ENCODE data around the gene OR5AK2.
"Not testable (repeated sequence)": the region's sequence is repeated elsewhere in the genome, so short reads cannot be mapped to it uniquely, and the experiment has no call there.

The OR5AK2 gene, protein sequence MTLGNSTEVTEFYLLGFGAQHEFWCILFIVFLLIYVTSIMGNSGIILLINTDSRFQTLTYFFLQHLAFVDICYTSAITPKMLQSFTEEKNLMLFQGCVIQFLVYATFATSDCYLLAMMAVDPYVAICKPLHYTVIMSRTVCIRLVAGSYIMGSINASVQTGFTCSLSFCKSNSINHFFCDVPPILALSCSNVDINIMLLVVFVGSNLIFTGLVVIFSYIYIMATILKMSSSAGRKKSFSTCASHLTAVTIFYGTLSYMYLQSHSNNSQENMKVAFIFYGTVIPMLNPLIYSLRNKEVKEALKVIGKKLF

DNA sequence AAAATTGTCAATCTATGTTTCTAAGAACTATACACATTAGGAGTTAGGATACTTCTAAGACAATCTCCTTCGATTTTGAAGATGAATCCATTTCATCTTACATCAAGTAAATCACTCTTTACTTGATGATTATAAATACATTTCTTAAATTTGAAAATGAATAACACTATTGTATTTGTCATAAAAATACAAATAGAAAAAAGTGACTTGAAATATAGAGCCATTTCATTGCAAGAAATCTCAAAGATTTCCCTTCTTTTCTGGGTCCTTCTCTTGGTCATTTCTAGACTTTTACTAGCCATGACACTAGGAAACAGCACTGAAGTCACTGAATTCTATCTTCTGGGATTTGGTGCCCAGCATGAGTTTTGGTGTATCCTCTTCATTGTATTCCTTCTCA, at the start of gene OR5AK2:
TSS of gene OR5AK2 (plus strand) at position 301 of the 400 bp plus-strand sequence. CDS start at position 301, 0 bp downstream.
- no CpG with 5 or more reads among the region's 1 CpG for WGBS (ENCODE audit: insufficient coverage, insufficient read length)
- no peak within 1 kb of the TSS for H3K4me3 ChIP-seq (ENCODE audit: low read length)
- no peaks in the 10 kb centered on the region for H3K27me3 ChIP-seq (ENCODE audit: control insufficient read depth, insufficient read depth, low read length)
- no peak for DNase-seq (ENCODE audit: low read depth, low spot score)
- no peak within 1 kb of the TSS for H3K27ac ChIP-seq (ENCODE audit: low read length)
- H3K4me1 ChIP-seq (ENCODE audit: control insufficient read depth, insufficient read depth, low read length): no peaks in the 10 kb centered on the region
- no peaks in the 10 kb centered on the region for H3K36me3 ChIP-seq (ENCODE audit: control insufficient read depth, insufficient read depth, low read length)
- H3K9me3 ChIP-seq (ENCODE audit: control insufficient read depth, insufficient read depth, low read length): no peaks in the 10 kb centered on the region

DNA sequence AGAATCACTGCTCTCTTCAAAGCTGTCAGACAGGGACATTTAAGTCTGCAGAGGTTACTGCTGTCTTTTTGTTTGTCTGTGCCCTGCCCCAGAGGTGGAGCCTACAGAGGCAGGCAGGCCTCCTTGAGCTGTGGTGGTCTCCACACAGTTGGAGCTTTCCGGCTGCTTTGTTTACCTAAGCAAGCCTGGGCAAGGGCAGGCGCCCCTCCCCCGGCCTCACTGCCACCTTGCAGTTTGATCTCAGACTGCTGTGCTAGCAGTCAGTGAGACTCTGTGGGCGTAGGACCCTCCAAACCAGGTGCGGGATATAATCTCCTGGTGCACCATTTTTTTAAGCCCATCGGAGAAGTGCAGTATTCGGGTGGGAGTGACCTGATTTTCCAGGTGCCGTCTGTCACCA, 43.2 kb upstream of the OR5AK2 start:
- not testable (repeated sequence) for H3K27ac ChIP-seq (ENCODE audit: low read length)
- no CpG with 5 or more reads among the region's 8 CpGs for WGBS (ENCODE audit: insufficient coverage, insufficient read length)

DNA sequence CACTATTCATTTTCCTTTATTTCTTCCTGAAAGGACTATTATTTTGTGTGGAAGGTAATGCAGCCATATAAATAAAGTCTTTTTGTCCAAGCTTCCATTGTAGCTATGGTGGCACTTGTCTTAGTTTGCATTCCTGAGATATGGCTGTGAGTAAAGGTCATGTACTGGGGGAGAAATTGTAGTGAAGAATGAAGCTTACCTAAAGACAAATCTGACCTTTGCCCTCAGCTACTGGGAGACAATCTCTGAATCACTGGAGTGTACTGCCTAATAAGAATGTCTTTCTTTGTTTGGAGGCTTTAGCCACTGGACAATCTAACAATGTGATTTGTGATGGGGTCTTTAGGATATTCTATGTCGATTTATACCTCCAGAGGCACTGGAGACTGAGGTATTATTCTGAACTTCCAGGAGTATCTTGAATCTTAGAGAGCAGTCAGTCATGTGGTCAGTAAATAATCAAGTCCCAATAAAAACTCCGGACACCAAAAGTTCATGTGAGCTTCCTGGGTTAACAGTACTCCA, 39.7 kb upstream of the OR5AK2 start:
- no CpG with 5 or more reads among the region's 2 CpGs for WGBS (ENCODE audit: insufficient coverage, insufficient read length)
- no peaks in the 10 kb centered on the region for H3K36me3 ChIP-seq (ENCODE audit: control insufficient read depth, insufficient read depth, low read length)
- H3K4me3 ChIP-seq (ENCODE audit: low read length): no peak overlapping the region
- H3K27me3 ChIP-seq (ENCODE audit: control insufficient read depth, insufficient read depth, low read length): no peaks in the 10 kb centered on the region
- H3K4me1 ChIP-seq (ENCODE audit: control insufficient read depth, insufficient read depth, low read length): no peaks in the 10 kb centered on the region
- no peak overlapping the region for H3K27ac ChIP-seq (ENCODE audit: low read length)
- H3K9me3 ChIP-seq (ENCODE audit: control insufficient read depth, insufficient read depth, low read length): no peaks in the 10 kb centered on the region
- no peak for DNase-seq (ENCODE audit: low read depth, low spot score)

More for the DNA sequence above, 43.2 kb upstream of the OR5AK2 start:
- H3K9me3 ChIP-seq (ENCODE audit: control insufficient read depth, insufficient read depth, low read length); DNase-seq (ENCODE audit: low read depth, low spot score); H3K4me1 ChIP-seq (ENCODE audit: control insufficient read depth, insufficient read depth, low read length); H3K36me3 ChIP-seq (ENCODE audit: control insufficient read depth, insufficient read depth, low read length); H3K27me3 ChIP-seq (ENCODE audit: control insufficient read depth, insufficient read depth, low read length); H3K4me3 ChIP-seq (ENCODE audit: low read length): not testable (repeated sequence)

DNA sequence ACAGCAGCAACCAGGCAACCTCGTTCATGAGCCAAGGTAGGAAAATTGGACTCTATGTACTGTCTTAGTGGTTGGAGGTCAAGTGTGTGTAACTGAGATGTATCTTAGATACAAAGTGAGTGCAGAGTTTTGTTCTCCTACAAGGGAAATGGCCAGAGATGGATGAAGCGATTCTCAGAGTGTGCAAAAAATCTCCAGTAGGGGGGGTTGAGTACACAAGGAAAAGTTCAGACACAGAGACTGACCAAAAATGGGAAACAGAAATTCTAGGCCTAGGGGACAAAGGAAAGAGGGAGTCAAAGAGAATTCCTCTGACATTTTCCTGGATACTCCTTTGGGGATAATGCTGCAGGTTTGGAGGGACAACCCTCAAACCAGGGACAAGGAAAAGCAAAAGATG, 38.2 kb upstream of the OR5AK2 start:
- Histone ChIP-seq H3K9me3 (ENCODE audit: control insufficient read depth, insufficient read depth, low read length) (no peaks in the 10 kb centered on the region), H3K36me3 (ENCODE audit: control insufficient read depth, insufficient read depth, low read length) (no peaks in the 10 kb centered on the region), H3K27me3 (ENCODE audit: control insufficient read depth, insufficient read depth, low read length) (no peaks in the 10 kb centered on the region), H3K4me3 (ENCODE audit: low read length) (no peak overlapping the region), H3K27ac (ENCODE audit: low read length) (no peak overlapping the region), H3K4me1 (ENCODE audit: control insufficient read depth, insufficient read depth, low read length) (no peaks in the 10 kb centered on the region)
- WGBS (ENCODE audit: insufficient coverage, insufficient read length): no CpG with 5 or more reads among the region's 2 CpGs
- DNase-seq (ENCODE audit: low read depth, low spot score): no peak

DNA sequence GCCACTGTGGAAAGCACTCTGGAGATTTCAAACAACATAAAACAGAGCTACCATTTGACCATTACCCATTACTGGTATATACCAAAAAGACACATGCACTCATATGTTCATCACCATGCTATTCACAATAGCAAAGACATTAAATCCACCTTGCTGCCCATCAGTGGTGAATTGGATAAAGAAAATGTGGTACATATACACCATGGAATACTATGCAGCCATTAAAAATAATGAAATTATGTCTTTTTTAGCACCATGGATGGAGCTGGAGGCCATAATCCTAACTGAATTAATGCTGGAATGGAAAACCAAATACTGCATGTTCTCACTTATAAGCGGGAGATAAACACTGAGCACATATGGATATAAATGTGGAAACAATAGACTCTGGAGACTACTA, 34.8 kb upstream of the OR5AK2 start:
- not testable (repeated sequence) for H3K4me1 ChIP-seq (ENCODE audit: control insufficient read depth, insufficient read depth, low read length); H3K27me3 ChIP-seq (ENCODE audit: control insufficient read depth, insufficient read depth, low read length); H3K27ac ChIP-seq (ENCODE audit: low read length); H3K36me3 ChIP-seq (ENCODE audit: control insufficient read depth, insufficient read depth, low read length); DNase-seq (ENCODE audit: low read depth, low spot score); H3K9me3 ChIP-seq (ENCODE audit: control insufficient read depth, insufficient read depth, low read length); H3K4me3 ChIP-seq (ENCODE audit: low read length)
- WGBS (ENCODE audit: insufficient coverage, insufficient read length): no CpG with 5 or more reads among the region's 1 CpG

DNA sequence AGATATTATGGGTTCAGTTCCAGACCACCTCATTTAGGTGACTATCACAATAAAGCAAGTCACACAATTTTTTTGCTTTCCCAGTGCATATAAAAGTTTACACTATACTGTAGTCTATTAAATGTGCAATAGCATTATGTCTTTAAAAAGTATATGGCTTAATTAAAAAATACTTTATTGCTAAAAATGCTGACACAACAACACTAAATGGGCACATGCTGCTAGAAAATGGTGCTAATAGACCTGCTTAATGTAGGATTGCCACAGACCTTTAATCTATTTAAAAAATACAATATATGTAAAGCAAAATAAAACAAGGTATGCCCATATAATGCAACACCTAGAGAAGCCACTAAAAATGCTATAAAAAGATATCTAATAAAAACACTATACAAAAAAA, 27.1 kb upstream of the OR5AK2 start:
- Histone ChIP-seq H3K27me3 (ENCODE audit: control insufficient read depth, insufficient read depth, low read length) (no peaks in the 10 kb centered on the region), H3K36me3 (ENCODE audit: control insufficient read depth, insufficient read depth, low read length) (no peaks in the 10 kb centered on the region), H3K9me3 (ENCODE audit: control insufficient read depth, insufficient read depth, low read length) (no peaks in the 10 kb centered on the region), H3K27ac (ENCODE audit: low read length) (no peak overlapping the region), H3K4me1 (ENCODE audit: control insufficient read depth, insufficient read depth, low read length) (no peaks in the 10 kb centered on the region), H3K4me3 (ENCODE audit: low read length) (no peak overlapping the region)
- no peak for DNase-seq (ENCODE audit: low read depth, low spot score)

DNA sequence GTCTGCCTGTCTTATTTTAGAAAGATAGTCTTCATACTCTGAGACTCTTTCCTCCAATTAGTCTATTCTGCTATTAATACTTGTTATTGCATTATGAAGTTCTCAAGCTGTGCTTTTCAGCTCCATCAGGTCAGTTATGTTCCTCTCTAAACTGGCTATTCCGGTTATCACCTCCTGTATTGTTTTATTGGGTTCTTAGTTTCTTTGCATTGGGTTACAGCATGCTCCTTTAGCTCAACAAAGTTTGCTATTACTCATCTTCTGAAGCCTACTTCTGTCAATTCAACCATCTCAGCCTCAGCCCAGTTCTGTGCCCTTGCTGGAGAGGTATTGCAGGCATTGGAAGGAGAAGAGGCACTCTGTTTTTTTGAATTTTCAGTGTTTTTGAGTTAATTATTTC, 21.0 kb upstream of the OR5AK2 start:
- Histone ChIP-seq H3K4me1 (ENCODE audit: control insufficient read depth, insufficient read depth, low read length) (no peaks in the 10 kb centered on the region), H3K36me3 (ENCODE audit: control insufficient read depth, insufficient read depth, low read length) (no peaks in the 10 kb centered on the region; the same call in 1 of the 2 replicates), H3K4me3 (ENCODE audit: low read length) (no peak overlapping the region), H3K27me3 (ENCODE audit: control insufficient read depth, insufficient read depth, low read length) (no peaks in the 10 kb centered on the region), H3K27ac (ENCODE audit: low read length) (no peak overlapping the region), H3K9me3 (ENCODE audit: control insufficient read depth, insufficient read depth, low read length) (no peaks in the 10 kb centered on the region)
- no peak for DNase-seq (ENCODE audit: low read depth, low spot score)
- WGBS (ENCODE audit: insufficient coverage, insufficient read length): no CpG with 5 or more reads among the region's 1 CpG

DNA sequence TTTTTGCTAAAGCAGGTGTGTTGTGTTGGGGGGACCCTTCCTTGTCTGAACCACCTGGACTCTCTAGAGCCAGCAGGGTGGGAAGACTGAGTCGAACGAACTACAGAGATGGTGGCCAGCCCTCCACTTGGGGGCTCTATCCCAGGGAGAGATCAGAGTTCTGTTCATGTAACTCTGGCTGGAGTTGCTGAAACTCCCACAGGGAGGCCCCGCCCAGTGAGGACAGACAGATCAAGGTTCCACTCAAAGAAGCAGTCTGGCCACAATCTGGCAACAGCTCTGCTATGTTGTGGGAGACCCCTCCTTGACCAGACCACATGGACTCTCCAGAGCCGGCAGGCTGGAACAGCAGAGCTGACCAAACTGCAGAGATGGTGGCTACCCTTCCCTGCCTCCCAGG, 20.2 kb upstream of the OR5AK2 start:
- H3K4me1 ChIP-seq (ENCODE audit: control insufficient read depth, insufficient read depth, low read length): no peaks in the 10 kb centered on the region
- H3K36me3 ChIP-seq (ENCODE audit: control insufficient read depth, insufficient read depth, low read length): no peaks in the 10 kb centered on the region; the same call in 1 of the 2 replicates
- no peaks in the 10 kb centered on the region for H3K9me3 ChIP-seq (ENCODE audit: control insufficient read depth, insufficient read depth, low read length)
- no peak overlapping the region for H3K27ac ChIP-seq (ENCODE audit: low read length)
- no CpG with 5 or more reads among the region's 4 CpGs for WGBS (ENCODE audit: insufficient coverage, insufficient read length)
- DNase-seq (ENCODE audit: low read depth, low spot score): no peak
- no peaks in the 10 kb centered on the region for H3K27me3 ChIP-seq (ENCODE audit: control insufficient read depth, insufficient read depth, low read length)
- no peak overlapping the region for H3K4me3 ChIP-seq (ENCODE audit: low read length)

DNA sequence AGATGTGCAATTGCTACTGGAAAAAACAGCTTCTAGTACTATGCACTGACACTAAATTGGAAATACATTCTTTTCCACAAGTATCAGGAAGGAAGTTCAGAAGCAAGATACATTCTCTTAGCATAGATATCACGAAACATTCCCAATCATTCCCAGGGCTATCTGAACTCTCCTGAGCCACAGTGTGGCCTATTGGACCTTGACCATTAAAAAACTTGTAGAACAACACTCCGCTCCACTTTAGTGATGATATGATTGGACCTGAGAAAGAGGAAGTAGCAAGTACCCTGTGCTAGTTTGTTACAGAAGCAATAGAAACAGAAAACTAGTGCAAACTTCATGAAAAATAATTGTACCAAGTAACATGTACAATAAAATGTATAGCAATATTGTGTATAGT, 11.4 kb upstream of the OR5AK2 start:
- WGBS (ENCODE audit: insufficient coverage, insufficient read length): no CpG with 5 or more reads among the region's 2 CpGs
- H3K4me3 ChIP-seq (ENCODE audit: low read length): no peak overlapping the region
- H3K27ac ChIP-seq (ENCODE audit: low read length): no peak overlapping the region
- no peak for DNase-seq (ENCODE audit: low read depth, low spot score)
- H3K9me3 ChIP-seq (ENCODE audit: control insufficient read depth, insufficient read depth, low read length): no peaks in the 10 kb centered on the region
- no peaks in the 10 kb centered on the region for H3K4me1 ChIP-seq (ENCODE audit: control insufficient read depth, insufficient read depth, low read length)
- H3K36me3 ChIP-seq (ENCODE audit: control insufficient read depth, insufficient read depth, low read length): no peaks in the 10 kb centered on the region
- no peaks in the 10 kb centered on the region for H3K27me3 ChIP-seq (ENCODE audit: control insufficient read depth, insufficient read depth, low read length)

DNA sequence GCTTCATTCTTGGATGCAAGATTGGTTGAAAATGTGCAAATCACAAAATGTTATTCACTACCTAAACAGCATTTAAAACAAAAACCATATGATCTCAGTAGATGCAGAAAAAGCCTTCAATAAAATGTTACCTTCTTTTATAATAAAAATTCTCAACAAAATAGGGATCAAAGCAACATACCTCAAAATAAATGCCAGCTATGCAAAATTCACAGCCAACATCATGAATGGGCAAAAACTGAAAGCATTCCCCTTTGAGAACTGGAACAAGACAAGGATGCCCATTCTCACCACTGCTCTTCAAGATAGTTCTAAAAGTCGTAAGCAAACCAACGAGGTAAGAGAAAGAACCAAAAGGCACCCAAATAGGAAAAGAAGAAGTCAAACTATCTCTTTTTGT, 2.0 kb downstream of the OR5AK2 start:
- no CpG with 5 or more reads among the region's 2 CpGs for WGBS (ENCODE audit: insufficient coverage, insufficient read length)

DNA sequence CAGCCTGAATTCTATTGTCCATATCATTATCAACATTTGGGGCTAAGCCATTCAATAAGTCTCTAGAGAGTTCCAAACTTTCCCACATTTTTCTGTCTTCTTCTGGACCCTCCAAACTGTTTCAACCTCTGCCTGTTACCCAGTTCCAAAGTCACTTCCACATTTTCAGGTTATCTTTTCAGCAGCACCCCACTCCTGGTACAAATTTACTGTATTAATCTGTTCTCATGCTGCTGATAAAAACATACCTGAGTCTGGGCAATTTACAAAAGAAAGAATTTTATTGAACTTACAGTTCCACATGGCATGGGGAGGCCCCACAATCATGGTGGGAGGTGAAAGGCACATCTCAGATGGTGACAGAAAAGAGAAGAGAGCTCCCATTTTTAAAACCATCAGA, 5.8 kb downstream of the OR5AK2 start:
- no peaks in the 10 kb centered on the region for H3K27me3 ChIP-seq (ENCODE audit: control insufficient read depth, insufficient read depth, low read length)
- H3K4me3 ChIP-seq (ENCODE audit: low read length): no peak overlapping the region
- DNase-seq (ENCODE audit: low read depth, low spot score): no peak
- H3K9me3 ChIP-seq (ENCODE audit: control insufficient read depth, insufficient read depth, low read length): peaks cover 5% of the 10 kb centered on the region
- H3K4me1 ChIP-seq (ENCODE audit: control insufficient read depth, insufficient read depth, low read length): no peaks in the 10 kb centered on the region
- H3K27ac ChIP-seq (ENCODE audit: low read length): no peak overlapping the region
- H3K36me3 ChIP-seq (ENCODE audit: control insufficient read depth, insufficient read depth, low read length): no peaks in the 10 kb centered on the region

More for the DNA sequence above, 2.0 kb downstream of the OR5AK2 start:
- no peak for DNase-seq (ENCODE audit: low read depth, low spot score)
- peaks cover 5% of the 10 kb centered on the region for H3K9me3 ChIP-seq (ENCODE audit: control insufficient read depth, insufficient read depth, low read length)
- H3K4me1 ChIP-seq (ENCODE audit: control insufficient read depth, insufficient read depth, low read length): no peaks in the 10 kb centered on the region
- H3K27me3 ChIP-seq (ENCODE audit: control insufficient read depth, insufficient read depth, low read length): no peaks in the 10 kb centered on the region
- no peaks in the 10 kb centered on the region for H3K36me3 ChIP-seq (ENCODE audit: control insufficient read depth, insufficient read depth, low read length)
- no peak overlapping the region for H3K27ac ChIP-seq (ENCODE audit: low read length)
- H3K4me3 ChIP-seq (ENCODE audit: low read length): no peak overlapping the region
